ENCODE results near the gene ATXN10. TPM values are rescaled to one million over a fixed set of nuclear protein-coding genes. Genes with fewer than 3 reads are reported as not detected.

Gene ATXN10
- polyA plus RNA-seq, 3 donors, result 60.1 to 106 (median 92.4) TPM

- Histone ChIP-seq H3K9ac (ENCODE audit: insufficient read depth, low read length, poor library complexity, severe bottlenecking) (no peak overlapping the region), H3K9me3 (replicated peaks in 1 of 2; ENCODE audit: control insufficient read depth in 1 of 2, insufficient read depth in 1 of 2, low read length in 2 of 2) (no peaks in the 10 kb centered on the region), H3K27me3 (ENCODE audit: control insufficient read depth in 2 of 2, insufficient read depth in 2 of 2, low read length in 2 of 2) (no peaks in the 10 kb centered on the region), H3K4me2 (replicated peaks; ENCODE audit: extremely low read depth, low read length, poor library complexity, severe bottlenecking) (no peak overlapping the region), H3K36me3 (replicated peaks in 1 of 2; ENCODE audit: control insufficient read depth in 1 of 2, insufficient read depth in 2 of 2, low read length in 2 of 2) (peaks cover 32 to 89% of the 10 kb centered on the region in 2 donors), H3K4me1 (ENCODE audit: control insufficient read depth in 1 of 2, insufficient read depth in 2 of 2, low read length in 2 of 2) (no peaks in the 10 kb centered on the region), H3K4me3 (replicated peaks in 1 of 3; ENCODE audit: low read depth in 2 of 3, low read length in 3 of 3) (no peak overlapping the region), H2AFZ (ENCODE audit: insufficient read depth, low read depth, low read length, poor library complexity, severe bottlenecking) (no peak overlapping the region), H3K79me2 (ENCODE audit: insufficient read depth, low read length) (no peaks in the 10 kb centered on the region), H3K27ac (ENCODE audit: low read depth in 1 of 2, low read length in 2 of 2) (no peak overlapping the region), H4K20me1 (ENCODE audit: insufficient read depth, low read length) (peaks cover 9% of the 10 kb centered on the region)
- H3K4me3 Mint-ChIP-seq, result no peak overlapping the region
- no peaks in the 10 kb centered on the region for H3K9me3 Mint-ChIP-seq
- no peak for DNase-seq
- no peaks in the 10 kb centered on the region for H3K27me3 Mint-ChIP-seq (ENCODE audit: low read depth in 3 of 3)
- TF ChIP-seq CTCF (IDR thresholded peaks at IDR 0.05), result no peak
- intact Hi-C loops (cut with micrococcal nuclease), result no loop called here
- H3K36me3 Mint-ChIP-seq, result peaks cover 61 to 70% of the 10 kb centered on the region in 2 donors
- H3K4me1 Mint-ChIP-seq, result no peaks in the 10 kb centered on the region
- WGBS (ENCODE audit: insufficient coverage), result no CpG with 5 or more reads among the region's 1 CpG
- H3K27ac Mint-ChIP-seq, result no peak overlapping the region
Measured at GRCh38 chr22:45717789-45718188, 46.2 kb downstream of the ATXN10 start.

- no peaks in the 10 kb centered on the region for H3K4me1 Mint-ChIP-seq
Measured at GRCh38 chr22:45718391-45718790, 46.8 kb downstream of the ATXN10 start.

More at GRCh38 chr22:45718391-45718790, 46.8 kb downstream of the ATXN10 start:
- Histone ChIP-seq H3K4me3 (replicated peaks in 1 of 3; ENCODE audit: low read depth in 2 of 3, low read length in 3 of 3) (no peak overlapping the region), H3K4me1 (ENCODE audit: control insufficient read depth in 1 of 2, insufficient read depth in 2 of 2, low read length in 2 of 2) (no peaks in the 10 kb centered on the region), H3K9me3 (replicated peaks in 1 of 2; ENCODE audit: control insufficient read depth in 1 of 2, insufficient read depth in 1 of 2, low read length in 2 of 2) (no peaks in the 10 kb centered on the region), H3K9ac (ENCODE audit: insufficient read depth, low read length, poor library complexity, severe bottlenecking) (no peak overlapping the region), H2AFZ (ENCODE audit: insufficient read depth, low read depth, low read length, poor library complexity, severe bottlenecking) (no peak overlapping the region), H3K36me3 (replicated peaks in 1 of 2; ENCODE audit: control insufficient read depth in 1 of 2, insufficient read depth in 2 of 2, low read length in 2 of 2) (peaks cover 32 to 88% of the 10 kb centered on the region in 2 donors), H3K4me2 (replicated peaks; ENCODE audit: extremely low read depth, low read length, poor library complexity, severe bottlenecking) (no peak overlapping the region), H4K20me1 (ENCODE audit: insufficient read depth, low read length) (peaks cover 9% of the 10 kb centered on the region), H3K79me2 (ENCODE audit: insufficient read depth, low read length) (no peaks in the 10 kb centered on the region), H3K27me3 (ENCODE audit: control insufficient read depth in 2 of 2, insufficient read depth in 2 of 2, low read length in 2 of 2) (no peaks in the 10 kb centered on the region), H3K27ac (ENCODE audit: low read depth in 1 of 2, low read length in 2 of 2) (no peak overlapping the region)
- H3K27ac Mint-ChIP-seq, result no peak overlapping the region
- WGBS (ENCODE audit: insufficient coverage), result 94% methylated on average over 2 of the region's 4 CpGs
- no peak for TF ChIP-seq CTCF (IDR thresholded peaks at IDR 0.05)
- H3K36me3 Mint-ChIP-seq, result peaks cover 56 to 69% of the 10 kb centered on the region in 2 donors
- intact Hi-C loops (cut with micrococcal nuclease), result no loop called here
- H3K4me3 Mint-ChIP-seq, result no peak overlapping the region
- no peaks in the 10 kb centered on the region for H3K9me3 Mint-ChIP-seq
- no peak for DNase-seq
- H3K27me3 Mint-ChIP-seq (ENCODE audit: low read depth in 3 of 3), result no peaks in the 10 kb centered on the region

All from CD14-positive monocyte (primary cell).